Endodermal cell (in vitro differentiated cells): ENCODE data around the gene CD81. TPM values are rescaled to one million over a fixed set of nuclear protein-coding genes. Genes with fewer than 3 reads are reported as not detected.

Source experiments
- DNase-seq: peaks from one replicate; pipeline ENCODE4 v3.0.0-alpha.2; 2017
- H3K27ac ChIP-seq: 2 replicates; pipeline ENCODE4 v1.5.1; 2013; ENCODE audit warnings: mild to moderate bottlenecking, low read depth, low read length, moderate library complexity
- H3K27me3 ChIP-seq: 2 replicates; pipeline ENCODE4 v1.6.1; 2013; ENCODE audit warnings: mild to moderate bottlenecking, low read length, moderate library complexity; ENCODE audit not compliant: insufficient read depth, control insufficient read depth, poor library complexity, severe bottlenecking
- H3K36me3 ChIP-seq: 2 replicates; pipeline ENCODE4 v1.7.0; 2013; ENCODE audit warnings: mild to moderate bottlenecking, low read length, moderate library complexity; ENCODE audit not compliant: control insufficient read depth, insufficient read depth
- H3K4me1 ChIP-seq: one replicate; pipeline ENCODE4 v1.7.0; 2013; ENCODE audit warnings: low read length; ENCODE audit not compliant: control insufficient read depth, insufficient read depth
- H3K4me3 ChIP-seq: 2 replicates; pipeline ENCODE4 v1.5.1; 2013; ENCODE audit warnings: mild to moderate bottlenecking, low read length, moderate library complexity
- H3K9ac ChIP-seq: 2 replicates; pipeline ENCODE4 v1.6.1; 2013; ENCODE audit warnings: mild to moderate bottlenecking, low read length, moderate library complexity; ENCODE audit not compliant: poor library complexity, severe bottlenecking; ENCODE audit errors: extremely low read depth
- H3K9me3 ChIP-seq: 2 replicates; pipeline ENCODE4 v1.6.1; 2013; ENCODE audit warnings: mild to moderate bottlenecking, low read length, moderate library complexity; ENCODE audit not compliant: control insufficient read depth
- H3K27ac Mint-ChIP-seq: 2 replicates; pipeline ENCODE4 v1.8.0; 2020; ENCODE audit warnings: mixed read lengths
- H3K27me3 Mint-ChIP-seq: 2 replicates; pipeline ENCODE4 v1.8.0; 2021; ENCODE audit warnings: mild to moderate bottlenecking, mixed read lengths; ENCODE audit not compliant: insufficient read depth
- H3K36me3 Mint-ChIP-seq: 2 replicates; pipeline ENCODE4 v1.8.0; 2020; ENCODE audit warnings: low read depth, mixed read lengths
- H3K4me1 Mint-ChIP-seq: 2 replicates; pipeline ENCODE4 v1.8.0; 2020; ENCODE audit warnings: mixed read lengths
- H3K4me3 Mint-ChIP-seq: 2 replicates; pipeline ENCODE4 v1.8.0; 2020; ENCODE audit warnings: mild to moderate bottlenecking, moderate library complexity, mixed read lengths
- H3K9me3 Mint-ChIP-seq: 2 replicates; pipeline ENCODE4 v1.8.0; 2020; ENCODE audit warnings: mild to moderate bottlenecking, mixed read lengths
- WGBS, 2 experiments: methylation state at CpG; one replicate each; pipeline versions ENCODE4 v1.1.5 to v1.1.7; 2013; ENCODE audit warnings: missing lambda C conversion rate in 2 of 2, mixed read lengths in 1 of 2; ENCODE audit not compliant: insufficient coverage in 1 of 2, insufficient read length in 1 of 2; 5-methylcytosine and 5-hydroxymethylcytosine counted together
- total RNA-seq, 2 donors: library from RNA; stranded (reverse); fragmentation: NEBNext Ultra II Directional in 1 of 2; extraction: Animal tissue kit (Norgen Biotek cat#: 25700) in 1 of 2; gene quantifications; 2 replicates in 1 of 2; 3 replicates in 1 of 2; pipeline ENCODE4 v1.2.1, GENCODE V29; 2021
- TF ChIP-seq, protein P1 (sequence below): fragments of 200-600 bp; sonication (generic); conservative IDR thresholded peaks from 2 replicates; pipeline ENCODE4 v1.5.0; 2021; ENCODE audit warnings: antibody characterized with exemption, mild to moderate bottlenecking

Gene CD81
- total RNA-seq, 2 donors from 2014 or later, result 275 to 331 TPM

DNA sequence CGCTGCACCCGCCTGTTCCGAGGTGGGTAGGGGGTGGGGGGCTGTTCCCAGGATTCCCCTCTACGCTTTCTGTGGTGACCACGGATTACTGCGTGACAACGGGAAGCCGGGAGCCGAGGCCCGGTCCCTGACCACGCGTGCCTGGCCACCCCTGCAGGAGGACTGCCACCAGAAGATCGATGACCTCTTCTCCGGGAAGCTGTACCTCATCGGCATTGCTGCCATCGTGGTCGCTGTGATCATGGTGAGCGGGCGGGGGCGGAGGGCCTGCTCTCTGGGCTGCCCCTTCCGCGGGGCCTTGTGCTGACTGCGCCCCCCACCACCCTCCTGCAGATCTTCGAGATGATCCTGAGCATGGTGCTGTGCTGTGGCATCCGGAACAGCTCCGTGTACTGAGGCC lies 19.4 kb downstream of the CD81 start:
- Histone ChIP-seq H3K27ac (no peak overlapping the region), H3K36me3 (peaks cover 25% of the 10 kb centered on the region), H3K9ac (no peak overlapping the region), H3K9me3 (no peaks in the 10 kb centered on the region), H3K4me3 (no peak overlapping the region), H3K4me1 (no peaks in the 10 kb centered on the region), H3K27me3 (no peaks in the 10 kb centered on the region)
- Mint-ChIP-seq H3K4me1 (peaks cover 3% of the 10 kb centered on the region), H3K4me3 (no peak overlapping the region), H3K9me3 (no peaks in the 10 kb centered on the region), H3K27me3 (no peaks in the 10 kb centered on the region), H3K27ac (no peak overlapping the region), H3K36me3 (peaks cover 15% of the 10 kb centered on the region)
- no peak for DNase-seq
- WGBS, 2 experiments, result 93 to 94% methylated on average over 22 to 26 of the region's 26 CpGs
- TF ChIP-seq, protein P1, sequence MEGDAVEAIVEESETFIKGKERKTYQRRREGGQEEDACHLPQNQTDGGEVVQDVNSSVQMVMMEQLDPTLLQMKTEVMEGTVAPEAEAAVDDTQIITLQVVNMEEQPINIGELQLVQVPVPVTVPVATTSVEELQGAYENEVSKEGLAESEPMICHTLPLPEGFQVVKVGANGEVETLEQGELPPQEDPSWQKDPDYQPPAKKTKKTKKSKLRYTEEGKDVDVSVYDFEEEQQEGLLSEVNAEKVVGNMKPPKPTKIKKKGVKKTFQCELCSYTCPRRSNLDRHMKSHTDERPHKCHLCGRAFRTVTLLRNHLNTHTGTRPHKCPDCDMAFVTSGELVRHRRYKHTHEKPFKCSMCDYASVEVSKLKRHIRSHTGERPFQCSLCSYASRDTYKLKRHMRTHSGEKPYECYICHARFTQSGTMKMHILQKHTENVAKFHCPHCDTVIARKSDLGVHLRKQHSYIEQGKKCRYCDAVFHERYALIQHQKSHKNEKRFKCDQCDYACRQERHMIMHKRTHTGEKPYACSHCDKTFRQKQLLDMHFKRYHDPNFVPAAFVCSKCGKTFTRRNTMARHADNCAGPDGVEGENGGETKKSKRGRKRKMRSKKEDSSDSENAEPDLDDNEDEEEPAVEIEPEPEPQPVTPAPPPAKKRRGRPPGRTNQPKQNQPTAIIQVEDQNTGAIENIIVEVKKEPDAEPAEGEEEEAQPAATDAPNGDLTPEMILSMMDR, result no peak

DNA sequence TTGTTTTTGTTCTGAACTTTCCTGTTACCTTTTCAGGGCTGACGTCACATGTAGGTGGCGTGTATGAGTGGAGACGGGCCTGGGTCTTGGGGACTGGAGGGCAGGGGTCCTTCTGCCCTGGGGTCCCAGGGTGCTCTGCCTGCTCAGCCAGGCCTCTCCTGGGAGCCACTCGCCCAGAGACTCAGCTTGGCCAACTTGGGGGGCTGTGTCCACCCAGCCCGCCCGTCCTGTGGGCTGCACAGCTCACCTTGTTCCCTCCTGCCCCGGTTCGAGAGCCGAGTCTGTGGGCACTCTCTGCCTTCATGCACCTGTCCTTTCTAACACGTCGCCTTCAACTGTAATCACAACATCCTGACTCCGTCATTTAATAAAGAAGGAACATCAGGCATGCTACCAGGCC lies 19.9 kb downstream of the CD81 start:
- Mint-ChIP-seq H3K4me1 (peaks cover 5% of the 10 kb centered on the region), H3K27ac (no peak overlapping the region), H3K9me3 (no peaks in the 10 kb centered on the region), H3K4me3 (no peak overlapping the region), H3K27me3 (no peaks in the 10 kb centered on the region), H3K36me3 (peaks cover 15% of the 10 kb centered on the region)
- H3K4me1 ChIP-seq, result no peaks in the 10 kb centered on the region
- 88 to 98% methylated on average over 8 to 12 of the region's 12 CpGs for WGBS, 2 experiments
- TF ChIP-seq, protein P1, result no peak
- no peak for DNase-seq
- H3K27ac ChIP-seq, result no peak overlapping the region
- no peaks in the 10 kb centered on the region for H3K9me3 ChIP-seq
- no peak overlapping the region for H3K4me3 ChIP-seq
- H3K9ac ChIP-seq, result no peak overlapping the region
- H3K36me3 ChIP-seq, result peaks cover 25% of the 10 kb centered on the region
- no peaks in the 10 kb centered on the region for H3K27me3 ChIP-seq

DNA sequence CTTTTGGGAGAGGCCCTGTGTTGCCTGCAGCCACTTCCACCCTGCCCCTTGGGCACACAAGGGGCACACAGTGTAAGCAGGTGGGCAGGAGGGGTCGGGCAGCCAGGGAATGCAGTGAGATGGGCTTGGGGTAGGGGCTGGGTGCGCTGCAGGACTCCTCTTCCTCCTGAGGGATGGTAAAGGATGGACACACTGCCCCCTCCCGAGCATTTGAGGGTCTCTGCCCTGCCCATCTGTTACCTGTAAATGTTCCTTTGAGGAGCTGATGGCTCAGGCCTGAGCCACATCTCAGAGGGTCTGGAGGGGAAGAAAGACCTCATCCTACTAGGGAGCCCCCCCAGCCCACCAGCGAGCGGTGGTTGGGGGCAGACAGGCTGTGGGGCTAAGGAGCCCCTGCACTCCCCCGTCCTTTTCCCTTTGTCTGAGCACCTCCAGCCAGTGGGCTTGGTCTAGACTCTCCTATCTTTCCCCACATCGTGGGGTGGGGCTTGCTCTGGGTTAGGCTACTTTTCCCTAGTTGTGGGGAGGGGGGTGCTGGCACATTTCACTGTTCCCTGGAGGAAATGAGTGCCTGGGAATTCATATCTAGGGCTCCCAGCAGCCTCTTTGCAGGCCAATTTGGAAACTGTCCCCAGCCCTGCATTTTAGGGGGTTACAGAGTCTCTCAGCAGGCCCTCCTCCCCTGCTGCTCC lies 21.7 kb downstream of the CD81 start:
- H3K9ac ChIP-seq, result peak overlapping the region; percentile 84
- H3K27me3 ChIP-seq, result no peaks in the 10 kb centered on the region
- H3K9me3 ChIP-seq, result no peaks in the 10 kb centered on the region
- DNase-seq, result no peak
- H3K27ac ChIP-seq, result no peak overlapping the region
- H3K27ac Mint-ChIP-seq, result peak overlapping the region; percentile 61
- peaks cover 5% of the 10 kb centered on the region for H3K4me1 Mint-ChIP-seq
- peaks cover 41% of the 10 kb centered on the region for H3K36me3 ChIP-seq
- no peaks in the 10 kb centered on the region for H3K27me3 Mint-ChIP-seq
- no peaks in the 10 kb centered on the region for H3K9me3 Mint-ChIP-seq
- WGBS, 2 experiments, result 81 to 100% methylated on average over 1 to 7 of the region's 7 CpGs
- no peak overlapping the region for H3K4me3 ChIP-seq
- peak overlapping the region; percentile 80 for H3K4me3 Mint-ChIP-seq
- TF ChIP-seq, protein P1, result no peak
- no peaks in the 10 kb centered on the region for H3K4me1 ChIP-seq
- H3K36me3 Mint-ChIP-seq, result peaks cover 22% of the 10 kb centered on the region
